SK-N-MC (cell line): ENCODE data around the gene CRAMP1.

Source experiments
- DNase-seq: peaks from one replicate; pipeline ENCODE4 v3.0.0-alpha.2; 2011; ENCODE audit warnings: low read depth, low spot score
- H3K27ac ChIP-seq: fragments of 200-600 bp; sonication (generic); 2 replicates; pipeline ENCODE4 v1.5.1; 2016; ENCODE audit warnings: mixed run types
- H3K36me3 ChIP-seq: fragments of 200-600 bp; sonication (generic); 2 replicates; pipeline ENCODE4 v1.6.1; 2017; ENCODE audit warnings: antibody characterized with exemption, low read length, mixed read lengths; ENCODE audit not compliant: insufficient read depth
- H3K4me3 ChIP-seq: fragments of 200-600 bp; sonication (generic); 2 replicates; pipeline ENCODE4 v1.5.1; 2016
- H3K9ac ChIP-seq: fragments of 200-600 bp; sonication (generic); 2 replicates; pipeline ENCODE4 v1.8.0; 2017; ENCODE audit warnings: mixed run types, mixed read lengths; ENCODE audit not compliant: insufficient read length
- H3K9me3 ChIP-seq: fragments of 200-600 bp; sonication (generic); 2 replicates; pipeline ENCODE4 v1.6.1; 2017; ENCODE audit warnings: low read depth, mild to moderate bottlenecking, antibody characterized with exemption, low read length, moderate library complexity, mixed read lengths
- EZH2 ChIP-seq: fragments of 200-600 bp; sonication (generic); IDR thresholded peaks from one replicate; pipeline ENCODE4 v1.6.1; 2017; ENCODE audit warnings: antibody characterized with exemption
- FOXP2 ChIP-seq: optimal IDR thresholded peaks from 2 replicates; pipeline ENCODE3; 2011; ENCODE audit warnings: mild to moderate bottlenecking, moderate library complexity; ENCODE audit not compliant: insufficient read depth; ENCODE audit errors: extremely low read length, control extremely low read depth
- POLR2AphosphoS5 ChIP-seq: IDR thresholded peaks from 2 replicates; pipeline ENCODE4 v1.6.1; 2012; ENCODE audit warnings: mild to moderate bottlenecking, low read depth, low read length, borderline replicate concordance

The CRAMP1 gene

DNA sequence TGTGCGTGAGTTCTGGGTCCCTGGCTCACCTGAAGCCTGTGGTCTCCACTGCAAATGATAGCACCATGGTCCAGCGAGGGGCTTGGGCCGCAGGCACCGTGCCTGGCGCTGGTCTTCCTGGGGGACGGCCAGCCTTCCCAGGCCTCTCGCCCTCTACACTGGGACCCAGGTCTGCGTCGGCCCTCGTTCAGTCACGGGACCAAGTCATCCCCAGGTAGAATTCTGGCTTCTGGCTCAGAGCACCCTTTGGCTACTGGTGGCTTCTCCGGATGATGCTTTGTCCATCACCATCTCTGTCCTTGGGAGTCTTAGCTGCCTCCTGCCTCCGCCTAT, 20.4 kb downstream of the CRAMP1 start:
- no peak overlapping the region for H3K4me3 ChIP-seq
- no peak overlapping the region for H3K9ac ChIP-seq
- no peaks in the 10 kb centered on the region for H3K9me3 ChIP-seq
- no peak for DNase-seq
- peaks cover 31% of the 10 kb centered on the region; the same call in 1 of the 2 replicates for H3K36me3 ChIP-seq
- no peak overlapping the region for H3K27ac ChIP-seq
- TF ChIP-seq EZH2 = no peak

DNA sequence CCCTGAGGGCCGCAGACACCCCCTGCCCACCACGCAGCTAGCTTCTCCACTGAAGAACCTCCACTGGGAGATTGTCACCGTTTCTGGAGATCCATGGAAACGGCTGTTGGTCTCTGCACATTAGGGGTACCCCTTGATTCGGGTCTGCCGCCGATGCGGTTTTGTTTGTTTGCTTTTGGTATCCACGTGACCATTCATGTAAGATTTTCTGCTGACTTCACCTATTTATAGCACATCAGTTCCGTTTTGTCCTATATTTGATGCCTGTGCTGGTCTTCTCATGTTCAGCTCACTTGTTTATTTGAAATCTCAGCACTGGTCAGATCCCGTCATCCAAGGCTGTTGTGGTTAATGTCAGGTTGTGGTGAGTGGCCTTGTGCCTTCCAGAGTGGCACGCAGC, 21.1 kb downstream of the CRAMP1 start:
- TF ChIP-seq EZH2 (no peak), POLR2AphosphoS5 (no peak), FOXP2 (no peak)
- Histone ChIP-seq H3K9ac (no peak overlapping the region), H3K9me3 (no peaks in the 10 kb centered on the region), H3K36me3 (peaks cover 38% of the 10 kb centered on the region; the same call in 1 of the 2 replicates), H3K27ac (no peak overlapping the region), H3K4me3 (no peak overlapping the region)
- DNase-seq = no peak

DNA sequence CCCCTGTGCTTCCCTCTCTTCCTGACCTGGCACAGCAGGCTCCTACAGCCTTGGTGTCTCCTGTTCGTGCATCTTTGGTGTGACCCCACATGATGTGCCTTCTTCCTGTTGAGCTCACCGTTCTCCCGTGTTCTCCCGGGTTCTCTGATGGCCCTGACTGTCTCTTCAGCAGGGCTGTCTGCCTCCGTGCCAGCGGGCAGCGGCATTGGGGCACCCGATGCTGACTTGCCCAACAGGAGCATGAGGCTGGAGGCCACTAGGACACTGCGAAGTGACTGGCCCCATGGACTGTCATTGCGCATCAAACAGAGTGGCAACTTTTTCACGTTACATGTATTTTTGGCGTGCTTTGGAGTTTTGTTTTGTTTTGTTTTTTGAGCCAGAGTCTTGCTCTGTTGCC, 22.4 kb downstream of the CRAMP1 start:
- Histone ChIP-seq H3K4me3 (no peak overlapping the region), H3K9ac (no peak overlapping the region), H3K36me3 (peaks cover 50% of the 10 kb centered on the region; the same call in 1 of the 2 replicates), H3K9me3 (no peaks in the 10 kb centered on the region), H3K27ac (no peak overlapping the region)
- DNase-seq = no peak
- TF ChIP-seq EZH2 = no peak

DNA sequence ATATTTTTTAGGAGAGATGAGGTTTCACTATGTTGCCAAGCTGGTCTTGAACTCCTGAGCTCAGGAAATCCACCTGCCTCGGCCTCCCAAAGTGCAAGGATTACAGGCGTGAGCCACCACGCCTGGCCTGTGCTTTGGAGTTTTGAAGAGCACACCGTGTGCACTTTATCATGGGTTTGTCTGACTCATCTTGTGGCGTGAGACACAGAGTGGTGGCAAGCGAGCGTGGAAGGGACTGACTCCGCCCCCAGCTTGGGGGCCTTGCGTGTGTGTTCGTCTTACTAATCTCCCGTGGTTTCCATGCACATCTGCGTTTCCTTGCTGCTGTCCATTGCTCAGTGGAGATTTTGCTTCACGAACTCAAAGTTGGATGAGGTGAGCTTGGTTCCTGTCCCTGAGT, 22.9 kb downstream of the CRAMP1 start:
- TF ChIP-seq POLR2AphosphoS5 = no peak
- TF ChIP-seq EZH2 = no peak
- TF ChIP-seq FOXP2 = no peak
- no peak overlapping the region for H3K27ac ChIP-seq
- H3K9ac ChIP-seq = no peak overlapping the region
- DNase-seq = no peak
- H3K36me3 ChIP-seq = peaks cover 55% of the 10 kb centered on the region; the same call in 1 of the 2 replicates
- no peaks in the 10 kb centered on the region for H3K9me3 ChIP-seq
- no peak overlapping the region for H3K4me3 ChIP-seq

DNA sequence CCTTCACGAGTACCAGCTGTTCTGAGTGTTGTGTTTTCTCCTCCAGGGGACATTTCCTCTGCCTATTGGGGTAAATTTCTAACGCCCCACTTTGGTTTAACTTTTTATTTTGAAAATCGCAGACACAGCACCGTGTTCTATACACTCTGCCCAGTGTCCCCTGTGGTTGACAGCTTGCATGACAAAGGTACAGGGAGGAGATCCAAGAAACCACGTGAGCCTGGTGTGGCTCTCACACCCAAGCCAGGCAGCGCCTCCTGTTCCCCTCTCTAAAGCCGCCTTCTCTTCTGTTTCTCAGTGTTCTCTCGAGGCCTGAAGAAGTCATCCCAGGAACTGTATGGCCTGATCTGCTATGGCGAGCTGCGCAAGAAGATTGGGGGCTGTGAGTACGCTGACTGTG, 25.4 kb downstream of the CRAMP1 start:
- Histone ChIP-seq H3K9ac (no peak overlapping the region), H3K36me3 (peaks cover 71% of the 10 kb centered on the region), H3K27ac (no peak overlapping the region), H3K4me3 (no peak overlapping the region), H3K9me3 (no peaks in the 10 kb centered on the region)
- TF ChIP-seq EZH2 = no peak
- no peak for TF ChIP-seq FOXP2
- no peak for TF ChIP-seq POLR2AphosphoS5
- DNase-seq = no peak

DNA sequence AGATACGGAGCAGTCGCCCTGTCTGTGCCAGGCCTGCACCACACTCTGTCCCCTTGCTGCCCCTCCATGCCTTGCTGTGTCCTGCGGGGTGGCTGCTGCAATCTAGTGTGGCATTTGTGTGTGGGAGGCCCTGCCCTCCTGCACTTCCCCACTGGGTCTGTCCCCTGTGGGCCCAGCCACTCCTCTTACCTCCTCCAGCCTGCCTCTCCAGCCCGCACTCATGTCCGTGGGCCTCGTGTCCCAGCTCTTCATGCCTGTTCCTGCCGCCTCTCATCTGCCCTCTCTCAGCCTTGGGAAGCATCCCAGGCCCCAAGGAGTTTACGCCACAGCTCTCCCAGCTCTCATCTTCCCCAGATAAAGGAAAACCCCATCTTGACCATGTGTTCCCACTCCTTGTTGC, 26.6 kb downstream of the CRAMP1 start:
- H3K27ac ChIP-seq = no peak overlapping the region
- no peak for DNase-seq
- H3K9me3 ChIP-seq = no peaks in the 10 kb centered on the region
- TF ChIP-seq FOXP2 (no peak), POLR2AphosphoS5 (no peak), EZH2 (no peak)
- H3K36me3 ChIP-seq = peaks cover 70% of the 10 kb centered on the region
- no peak overlapping the region for H3K9ac ChIP-seq
- H3K4me3 ChIP-seq = no peak overlapping the region

DNA sequence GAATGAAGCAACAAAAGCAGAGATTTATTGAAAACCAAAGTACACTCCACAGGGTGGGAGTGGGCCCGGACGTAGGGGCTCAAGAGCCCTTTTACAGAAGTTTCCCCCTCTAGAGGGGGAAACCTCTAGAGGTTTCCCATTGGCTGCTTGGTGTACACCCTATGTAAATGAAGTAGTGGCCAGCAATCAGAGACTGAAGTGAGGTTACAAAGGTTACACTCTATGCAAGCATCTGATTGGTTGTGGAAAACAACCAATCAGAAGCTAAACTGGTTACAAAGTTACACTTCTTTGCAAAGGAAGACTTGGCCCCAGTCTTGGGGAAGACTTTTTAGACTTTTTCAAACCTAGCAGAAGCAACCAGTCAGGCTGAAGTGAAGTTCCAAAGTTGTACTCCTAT, 27.1 kb downstream of the CRAMP1 start:
- no peak overlapping the region for H3K4me3 ChIP-seq
- TF ChIP-seq EZH2 (no peak), POLR2AphosphoS5 (no peak), FOXP2 (no peak)
- no peak for DNase-seq
- peaks cover 70% of the 10 kb centered on the region for H3K36me3 ChIP-seq
- no peak overlapping the region for H3K27ac ChIP-seq
- H3K9me3 ChIP-seq = no peaks in the 10 kb centered on the region
- H3K9ac ChIP-seq = no peak overlapping the region

DNA sequence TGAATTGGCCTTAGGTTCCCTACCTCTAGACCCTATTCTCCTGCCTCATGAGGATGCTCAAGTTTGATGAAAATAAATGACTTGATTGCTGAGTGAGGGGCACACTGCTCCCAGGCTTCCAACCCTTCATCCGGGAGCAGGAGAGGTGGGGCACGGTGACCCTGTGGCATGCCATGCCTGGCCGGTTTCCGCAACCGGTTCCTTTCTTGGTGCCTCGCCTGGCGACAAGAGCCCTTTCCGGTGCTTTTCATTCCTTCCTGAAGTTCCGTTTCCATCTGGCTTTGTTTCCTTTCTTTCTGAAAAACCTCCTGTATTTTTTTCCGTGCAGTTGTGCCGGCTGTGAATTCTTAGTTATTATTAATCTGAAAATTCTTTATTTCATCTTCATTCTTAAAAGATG, 27.7 kb downstream of the CRAMP1 start:
- Histone ChIP-seq H3K27ac (no peak overlapping the region), H3K4me3 (no peak overlapping the region), H3K9me3 (no peaks in the 10 kb centered on the region), H3K9ac (no peak overlapping the region), H3K36me3 (peaks cover 67% of the 10 kb centered on the region)
- no peak for DNase-seq
- TF ChIP-seq FOXP2 = no peak
- no peak for TF ChIP-seq EZH2
- TF ChIP-seq POLR2AphosphoS5 = no peak

DNA sequence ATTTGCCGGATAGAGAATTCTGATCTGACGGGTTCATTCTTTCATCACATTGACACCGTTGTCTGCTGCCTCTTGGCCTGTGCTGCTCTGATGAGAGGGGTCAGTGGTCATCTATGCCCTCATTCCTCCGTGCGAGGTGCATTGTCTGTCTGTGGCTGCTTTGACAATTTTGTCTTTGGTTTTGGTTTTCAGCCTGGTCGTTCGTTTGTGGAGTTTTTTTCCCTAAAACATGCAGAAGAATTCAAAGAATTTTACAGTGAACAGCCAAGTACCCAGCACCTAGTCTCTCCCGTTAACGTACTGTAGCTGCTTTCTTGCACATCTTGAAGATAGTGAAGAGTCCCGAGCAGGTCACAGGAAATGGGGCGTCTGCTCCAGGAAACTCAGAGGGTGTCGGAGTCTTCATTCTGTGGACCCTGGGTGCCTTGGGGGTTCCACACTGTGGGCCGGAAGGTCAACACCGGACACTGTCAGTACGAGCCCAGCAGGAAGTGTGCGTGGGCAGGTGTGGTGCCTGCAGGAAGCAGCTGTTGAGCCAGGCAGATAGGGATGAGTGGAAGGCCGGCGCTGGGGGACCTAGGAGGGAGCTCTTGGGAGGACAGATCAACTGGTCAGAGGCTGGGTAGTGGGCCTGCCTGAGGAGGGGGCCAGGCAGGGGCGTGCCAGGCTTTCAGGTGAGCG, 28.2 kb downstream of the CRAMP1 start:
- H3K9me3 ChIP-seq = no peaks in the 10 kb centered on the region
- H3K36me3 ChIP-seq = peaks cover 67% of the 10 kb centered on the region
- H3K27ac ChIP-seq = no peak overlapping the region
- H3K9ac ChIP-seq = no peak overlapping the region
- no peak for DNase-seq
- TF ChIP-seq FOXP2 = no peak
- TF ChIP-seq EZH2 = no peak
- TF ChIP-seq POLR2AphosphoS5 = no peak
- H3K4me3 ChIP-seq = no peak overlapping the region

DNA sequence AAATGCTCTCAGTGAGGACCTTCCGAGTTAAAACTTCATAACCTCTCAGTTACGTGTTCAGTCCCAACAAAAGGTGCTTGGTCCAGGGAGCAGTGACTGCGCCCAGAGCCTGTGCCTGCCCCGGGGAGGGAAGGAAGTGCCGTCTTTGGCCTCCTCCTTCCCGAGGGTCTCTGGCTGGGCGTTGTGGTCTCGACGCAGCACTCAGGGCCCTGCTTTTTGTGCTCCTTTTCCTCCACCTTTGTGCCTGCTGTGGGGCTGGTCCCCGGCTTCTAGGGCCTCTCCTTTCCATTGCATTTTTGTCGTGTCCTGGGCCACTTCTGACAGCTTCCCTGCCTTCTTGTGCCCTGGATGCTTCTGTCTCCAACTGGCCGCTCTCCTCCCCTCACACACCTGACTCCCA, 29.1 kb downstream of the CRAMP1 start:
- no peaks in the 10 kb centered on the region for H3K9me3 ChIP-seq
- H3K9ac ChIP-seq = no peak overlapping the region
- H3K27ac ChIP-seq = no peak overlapping the region
- H3K36me3 ChIP-seq = peaks cover 67% of the 10 kb centered on the region
- H3K4me3 ChIP-seq = no peak overlapping the region
- TF ChIP-seq FOXP2 = no peak
- no peak for TF ChIP-seq EZH2
- TF ChIP-seq POLR2AphosphoS5 = no peak
- DNase-seq = no peak
